CD4-positive, alpha-beta T cell (primary cell): ENCODE data around the gene ZG16. TPM values are rescaled to one million over a fixed set of nuclear protein-coding genes. Genes with fewer than 3 reads are reported as not detected.
"Not testable (repeated sequence)": the region's sequence is repeated elsewhere in the genome, so short reads cannot be mapped to it uniquely, and the experiment has no call there.

Source experiments
- ATAC-seq: fragments of 200-7000 bp; cut with Tn5 transposase; one replicate; pipeline ENCODE4 v1.10.0; 2022; ENCODE audit warnings: mild to moderate bottlenecking; ENCODE audit not compliant: poor library complexity
- CTCF ChIA-PET: fragments of 350-600 bp; sonication (Branson Sonifier 250); formaldehyde crosslinking; loops from one replicate; lab custom pipeline; 2021; ENCODE audit warnings: antibody characterized with exemption, inconsistent platforms; lab: Charles Lee
- POLR2A ChIA-PET: fragments of 350-600 bp; sonication (Branson Sonifier 250); formaldehyde crosslinking; loops from one replicate; lab custom pipeline; 2021; ENCODE audit warnings: antibody characterized with exemption, inconsistent platforms; lab: Charles Lee
- DNase-seq, 14 experiments: peaks; one replicate each; pipeline ENCODE4 v3.0.0-alpha.2; 2013 to 2020; ENCODE audit warnings: mixed read lengths in 2 of 14
- H3K27ac ChIP-seq, 2 donors: one replicate each; pipeline versions ENCODE4 v1.5.1 to v1.7.0; 2013; ENCODE audit warnings: low read length in 2 of 2, low read depth in 1 of 2, mild to moderate bottlenecking in 1 of 2
- H3K27me3 ChIP-seq, 2 experiments: 1 replicate in 1 of 2; 2 replicates in 1 of 2; pipeline versions ENCODE4 v1.6.1 to v1.7.0; 2013; ENCODE audit warnings: low read length in 2 of 2, control low read depth in 1 of 2, mild to moderate bottlenecking in 1 of 2, moderate library complexity in 1 of 2; ENCODE audit not compliant: insufficient read depth in 2 of 2, control insufficient read depth in 1 of 2
- H3K36me3 ChIP-seq: one replicate; pipeline ENCODE4 v1.6.1; 2013; ENCODE audit warnings: low read length, control low read depth; ENCODE audit not compliant: insufficient read depth
- H3K4me1 ChIP-seq: one replicate; pipeline ENCODE4 v1.6.1; 2013; ENCODE audit warnings: low read length, control low read depth; ENCODE audit not compliant: insufficient read depth
- H3K4me3 ChIP-seq: one replicate; pipeline ENCODE4 v1.5.1; 2013; ENCODE audit warnings: mild to moderate bottlenecking, low read length, moderate library complexity
- H3K9me3 ChIP-seq, 2 experiments: 1 replicate in 1 of 2; 2 replicates in 1 of 2; pipeline versions ENCODE4 v1.6.1 to v1.7.0; 2013; ENCODE audit warnings: low read length in 2 of 2, mild to moderate bottlenecking in 2 of 2, control low read depth in 1 of 2, moderate library complexity in 1 of 2; ENCODE audit not compliant: control insufficient read depth in 1 of 2, insufficient read depth in 1 of 2
- H3K27ac Mint-ChIP-seq: one replicate; pipeline ENCODE4 v1.8.0; 2020; ENCODE audit warnings: mixed read lengths
- H3K27me3 Mint-ChIP-seq: one replicate; pipeline ENCODE4 v1.8.0; 2021; ENCODE audit warnings: mixed read lengths
- H3K36me3 Mint-ChIP-seq: one replicate; pipeline ENCODE4 v1.8.0; 2021; ENCODE audit warnings: low read depth, mixed read lengths
- H3K4me1 Mint-ChIP-seq: one replicate; pipeline ENCODE4 v1.8.0; 2021; ENCODE audit warnings: low read depth, mixed read lengths
- H3K4me3 Mint-ChIP-seq: one replicate; pipeline ENCODE4 v1.8.0; 2020; ENCODE audit warnings: mild to moderate bottlenecking, mixed read lengths
- H3K9me3 Mint-ChIP-seq: one replicate; pipeline ENCODE4 v1.8.0; 2020; ENCODE audit warnings: mixed read lengths
- CTCF ChIP-seq: fragments of 200-600 bp; IDR thresholded peaks from one replicate; pipeline ENCODE4 v1.8.0; 2022; ENCODE audit warnings: antibody characterized with exemption, mild to moderate bottlenecking
- intact Hi-C, 2 experiments: fragments of 100-400 bp; cut with DNase I in 1 of 2; cut with micrococcal nuclease in 1 of 2; formaldehyde crosslinking; loops; one replicate each; pipeline versions ENCODE4 v1.15.1 to v1.9.0; 2023 to 2025; cut with DNase I, micrococcal nuclease
- total RNA-seq, 174 experiments: library from RNA in 2 of 174; stranded (reverse) in 2 of 174; gene quantifications; one replicate each; pipeline ENCODE4 v1.2.3 and lab custom pipeline; 2021 to 2026

Gene ZG16
- total RNA-seq, 2 experiments from 2014 or later: not detected

GRCh38 chr16:29747947-29748759, 29.9 kb upstream of the ZG16 start:
- DNase-seq (peak in 1 of 14 experiments; percentile 20), ATAC-seq (no peak)
- intact Hi-C loops: loop anchor here in 1 of 2 experiments (2.0 kb wide), 1 partner anchor 47 kb away; no protein-coding TSS in a partner anchor
- TF ChIP-seq CTCF: no peak
- peaks cover 35% of the 10 kb centered on the region for H3K36me3 ChIP-seq
- H3K36me3 Mint-ChIP-seq: peaks cover 52% of the 10 kb centered on the region
- H3K9me3 ChIP-seq: peaks cover 0 to 10% of the 10 kb centered on the region in 2 experiments
- H3K4me3 ChIP-seq: no peak overlapping the region
- H3K4me1 ChIP-seq: peaks cover 67% of the 10 kb centered on the region
- ChIA-PET CTCF (interaction anchor here (0.5 to 1.8 kb wide), 4 partner anchors 8 to 42 kb away, joined by 3 to 4 read pairs (median 4); partner anchors contain the start of gene KIF22), POLR2A (interaction anchor here (0.9 to 2.1 kb wide), 8 partner anchors 8 to 79 kb away, joined by 3 to 11 read pairs (median 4); partner anchors contain the start of genes KIF22 and PAGR1)
- peak overlapping the region; percentile 67 for H3K4me3 Mint-ChIP-seq
- H3K27me3 Mint-ChIP-seq: no peaks in the 10 kb centered on the region
- peak overlapping the region; percentile 98 for H3K27ac Mint-ChIP-seq
- no peaks in the 10 kb centered on the region for H3K9me3 Mint-ChIP-seq
- H3K4me1 Mint-ChIP-seq: peaks cover 47% of the 10 kb centered on the region
- H3K27ac ChIP-seq: peak overlapping the region in 1 of 2 donors; percentile 21
- H3K27me3 ChIP-seq: no peaks in the 10 kb centered on the region

GRCh38 chr16:29748760-29749149, 29.3 kb upstream of the ZG16 start:
- ATAC-seq, H3K4me3 ChIP-seq, H3K4me3 Mint-ChIP-seq, H3K9me3 Mint-ChIP-seq, H3K27me3 Mint-ChIP-seq, H3K27me3 ChIP-seq, intact Hi-C loops, DNase-seq, H3K27ac ChIP-seq: not testable (repeated sequence)
- ChIA-PET CTCF (interaction anchor here (0.8 to 1.8 kb wide), 2 partner anchors 37 to 42 kb away, joined by 3 to 4 read pairs; partner anchors contain the start of gene KIF22), POLR2A (interaction anchor here (0.9 to 1.9 kb wide), 5 partner anchors 10 to 78 kb away, joined by 3 to 5 read pairs (median 3); partner anchors contain the start of gene PAGR1)
- Mint-ChIP-seq H3K27ac (peak overlapping the region; percentile 71), H3K36me3 (peaks cover 46% of the 10 kb centered on the region), H3K4me1 (peaks cover 45% of the 10 kb centered on the region)
- H3K9me3 ChIP-seq: peaks cover 0 to 10% of the 10 kb centered on the region in 2 experiments
- peaks cover 64% of the 10 kb centered on the region for H3K4me1 ChIP-seq
- H3K36me3 ChIP-seq: peaks cover 29% of the 10 kb centered on the region

- Mint-ChIP-seq H3K36me3 (peaks cover 14% of the 10 kb centered on the region), H3K4me3 (peak overlapping the region; percentile 11), H3K4me1 (peaks cover 45% of the 10 kb centered on the region), H3K27ac (peak overlapping the region; percentile 49), H3K27me3 (no peaks in the 10 kb centered on the region), H3K9me3 (no peaks in the 10 kb centered on the region)
- no peak for TF ChIP-seq CTCF
- peaks cover 57% of the 10 kb centered on the region for H3K4me1 ChIP-seq
- H3K27me3 ChIP-seq: no peaks in the 10 kb centered on the region
- ChIA-PET POLR2A (interaction anchor here (0.9 to 4.2 kb wide), 8 partner anchors 8 to 63 kb away, joined by 4 to 21 read pairs (median 8); partner anchors contain the start of genes C16orf54, KIF22 and PAGR1), CTCF (interaction anchor here (0.7 to 1.9 kb wide), 9 partner anchors 24 to 614 kb away, joined by 3 to 8 read pairs (median 3); partner anchors contain the start of genes KIF22 and PAGR1)
- no peak overlapping the region for H3K27ac ChIP-seq
- ATAC-seq (no peak), DNase-seq (no peak)
- peaks cover 11% of the 10 kb centered on the region for H3K36me3 ChIP-seq
- intact Hi-C loops: no loop called here
- no peak overlapping the region for H3K4me3 ChIP-seq
- H3K9me3 ChIP-seq: peaks cover 0 to 6% of the 10 kb centered on the region in 2 experiments
These were observed 24.5 kb upstream of the ZG16 start for GRCh38 chr16:29753516-29753915.
